Activated T-helper 9 cell treated with anti-CD3 and anti-CD28 coated beads, Interleukin-2, amount 50 U/mL, for 16 hours (primary cell): ENCODE data around the gene DAB1.
"Not testable (repeated sequence)": the region's sequence is repeated elsewhere in the genome, so short reads cannot be mapped to it uniquely, and the experiment has no call there.

ENCODE experiments used
- DNase-seq: peaks from one replicate; pipeline ENCODE4 v3.0.0-alpha.2; 2020; ENCODE audit warnings: low read depth

Gene DAB1

GRCh38 chr1:57272150-57272549 lies 151.7 kb downstream of the DAB1 start:
- no peak for DNase-seq

- DNase-seq: no peak
Measured at GRCh38 chr1:57270927-57271698, 152.7 kb downstream of the DAB1 start.

- no peak for DNase-seq
Measured at GRCh38 chr1:57269630-57270225, 154.1 kb downstream of the DAB1 start.

GRCh38 chr1:57265104-57265503 lies 158.8 kb downstream of the DAB1 start:
- no peak for DNase-seq

- no peak for DNase-seq
Measured at GRCh38 chr1:57262472-57262871, 161.4 kb downstream of the DAB1 start.

GRCh38 chr1:57258557-57259325 lies 165.1 kb downstream of the DAB1 start:
- DNase-seq: no peak

- DNase-seq: no peak
Measured at GRCh38 chr1:57255945-57256344, 167.9 kb downstream of the DAB1 start.

- no peak for DNase-seq
Measured at GRCh38 chr1:57254022-57254421, 169.8 kb downstream of the DAB1 start.

GRCh38 chr1:57252597-57253294 lies 171.1 kb downstream of the DAB1 start:
- no peak for DNase-seq

- no peak for DNase-seq
Measured at GRCh38 chr1:57250021-57250420, 173.8 kb downstream of the DAB1 start.

- DNase-seq: no peak
Measured at GRCh38 chr1:57249511-57249910, 174.3 kb downstream of the DAB1 start.

- no peak for DNase-seq
Measured at GRCh38 chr1:57248830-57249229, 175.0 kb downstream of the DAB1 start.

GRCh38 chr1:57238233-57238781 lies 185.6 kb downstream of the DAB1 start:
- DNase-seq: no peak

GRCh38 chr1:57235730-57236510 lies 187.9 kb downstream of the DAB1 start:
- no peak for DNase-seq

- no peak for DNase-seq
Measured at GRCh38 chr1:57234459-57234858, 189.4 kb downstream of the DAB1 start.

GRCh38 chr1:57232500-57232899 lies 191.4 kb downstream of the DAB1 start:
- no peak for DNase-seq

GRCh38 chr1:57229998-57230397 lies 193.9 kb downstream of the DAB1 start:
- DNase-seq: no peak

GRCh38 chr1:57229076-57229475 lies 194.8 kb downstream of the DAB1 start:
- DNase-seq: no peak

GRCh38 chr1:57222801-57223200 lies 201.1 kb downstream of the DAB1 start:
- DNase-seq: no peak

GRCh38 chr1:57222307-57222706 lies 201.6 kb downstream of the DAB1 start:
- DNase-seq: no peak

- not testable (repeated sequence) for DNase-seq
Measured at GRCh38 chr1:57220905-57221304, 203.0 kb downstream of the DAB1 start.
